ENCODE data around the gene PRR36. TPM values are rescaled to one million over a fixed set of nuclear protein-coding genes. Genes with fewer than 3 reads are reported as not detected.

The PRR36 gene
- total RNA-seq, 4 donors from 2014 or later = 0.16 TPM; not detected in 3

- intact Hi-C loops (cut with DNase I; ENCODE audit: low total_unique reads) = loop anchor here (5.0 kb wide), 1 partner anchor 1549 kb away; no protein-coding TSS in a partner anchor
- in situ Hi-C loops (cut with MboI; ENCODE audit: low pct_ligation_motif_present in 1 of 4, low pct_unique_long_range_greater_than_20kb in 1 of 4, low sequenced_read_pairs in 3 of 4) = no loop called here
Measured at GRCh38 chr19:7905859-7906258, 31.7 kb upstream of the PRR36 start.

DNA sequence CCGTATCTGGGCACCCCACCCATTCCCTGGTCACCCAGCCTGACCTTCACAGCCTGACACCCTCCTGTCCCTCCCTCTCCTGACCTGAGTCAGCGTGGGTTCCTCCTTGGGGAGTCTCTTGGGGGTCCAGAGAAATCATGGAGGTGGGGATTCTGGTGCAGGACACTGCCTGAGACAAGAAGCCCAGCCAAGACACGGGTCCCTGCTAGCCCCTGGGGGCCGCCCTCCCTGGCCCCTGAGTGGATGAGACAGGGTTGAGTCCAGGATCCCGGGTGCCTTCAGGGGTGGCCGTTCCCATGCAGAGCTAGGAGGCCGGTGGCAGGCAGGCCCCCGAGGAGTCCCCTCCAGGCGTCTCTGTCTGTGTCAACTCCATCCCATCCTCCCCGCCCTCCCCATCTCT, 31.1 kb upstream of the PRR36 start:
- no peak overlapping the region for H3K27ac ChIP-seq
- no peaks in the 10 kb centered on the region for H3K9me3 ChIP-seq
- intact Hi-C loops (cut with DNase I; ENCODE audit: low total_unique reads) = loop anchor here (5.0 kb wide), 1 partner anchor 1548 kb away; no protein-coding TSS in a partner anchor
- no peak for TF ChIP-seq POLR2A (IDR thresholded peaks at IDR 0.05)
- no peak for TF ChIP-seq EP300 (IDR thresholded peaks at IDR 0.05; ENCODE audit: low read depth)
- TF ChIP-seq POLR2AphosphoS5 (IDR thresholded peaks at IDR 0.05) = no peak
- H3K4me3 ChIP-seq = peak overlapping the region in 1 of 4 donors; percentile 67
- H3K27me3 ChIP-seq = no peaks in the 10 kb centered on the region
- in situ Hi-C loops (cut with MboI; ENCODE audit: low pct_ligation_motif_present in 1 of 4, low pct_unique_long_range_greater_than_20kb in 1 of 4, low sequenced_read_pairs in 3 of 4) = no loop called here
- peak; percentile 7 for DNase-seq
- H3K4me1 ChIP-seq = peaks cover 18 to 32% (median 26%) of the 10 kb centered on the region in 4 donors
- peaks cover 0 to 3% (median 1%) of the 10 kb centered on the region in 4 donors for H3K36me3 ChIP-seq
- WGBS, 2 donors (ENCODE audit: low coverage in 1 of 2) = 70% methylated on average over 10 of the region's 10 CpGs; no CpG with 5 or more reads in 1 of the 2 donors

More at GRCh38 chr19:7905859-7906258, 31.7 kb upstream of the PRR36 start:
- Histone ChIP-seq H3K4me3 (no peak overlapping the region), H3K9me3 (no peaks in the 10 kb centered on the region), H3K27ac (no peak overlapping the region), H3K4me1 (peaks cover 18 to 32% (median 26%) of the 10 kb centered on the region in 4 donors), H3K36me3 (peaks cover 0 to 9% (median 4%) of the 10 kb centered on the region in 4 donors), H3K27me3 (no peaks in the 10 kb centered on the region)
- TF ChIP-seq POLR2A (IDR thresholded peaks at IDR 0.05) = no peak
- TF ChIP-seq EP300 (IDR thresholded peaks at IDR 0.05; ENCODE audit: low read depth) = no peak
- TF ChIP-seq, protein P1, sequence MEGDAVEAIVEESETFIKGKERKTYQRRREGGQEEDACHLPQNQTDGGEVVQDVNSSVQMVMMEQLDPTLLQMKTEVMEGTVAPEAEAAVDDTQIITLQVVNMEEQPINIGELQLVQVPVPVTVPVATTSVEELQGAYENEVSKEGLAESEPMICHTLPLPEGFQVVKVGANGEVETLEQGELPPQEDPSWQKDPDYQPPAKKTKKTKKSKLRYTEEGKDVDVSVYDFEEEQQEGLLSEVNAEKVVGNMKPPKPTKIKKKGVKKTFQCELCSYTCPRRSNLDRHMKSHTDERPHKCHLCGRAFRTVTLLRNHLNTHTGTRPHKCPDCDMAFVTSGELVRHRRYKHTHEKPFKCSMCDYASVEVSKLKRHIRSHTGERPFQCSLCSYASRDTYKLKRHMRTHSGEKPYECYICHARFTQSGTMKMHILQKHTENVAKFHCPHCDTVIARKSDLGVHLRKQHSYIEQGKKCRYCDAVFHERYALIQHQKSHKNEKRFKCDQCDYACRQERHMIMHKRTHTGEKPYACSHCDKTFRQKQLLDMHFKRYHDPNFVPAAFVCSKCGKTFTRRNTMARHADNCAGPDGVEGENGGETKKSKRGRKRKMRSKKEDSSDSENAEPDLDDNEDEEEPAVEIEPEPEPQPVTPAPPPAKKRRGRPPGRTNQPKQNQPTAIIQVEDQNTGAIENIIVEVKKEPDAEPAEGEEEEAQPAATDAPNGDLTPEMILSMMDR (IDR thresholded peaks at IDR 0.05) = no peak
- TF ChIP-seq POLR2AphosphoS5 (IDR thresholded peaks at IDR 0.05) = no peak
- 88% methylated on average over 10 of the region's 10 CpGs; no CpG with 5 or more reads in 1 of the 2 donors for WGBS, 2 donors (ENCODE audit: low coverage in 1 of 2)
- DNase-seq = peak; percentile 6

DNA sequence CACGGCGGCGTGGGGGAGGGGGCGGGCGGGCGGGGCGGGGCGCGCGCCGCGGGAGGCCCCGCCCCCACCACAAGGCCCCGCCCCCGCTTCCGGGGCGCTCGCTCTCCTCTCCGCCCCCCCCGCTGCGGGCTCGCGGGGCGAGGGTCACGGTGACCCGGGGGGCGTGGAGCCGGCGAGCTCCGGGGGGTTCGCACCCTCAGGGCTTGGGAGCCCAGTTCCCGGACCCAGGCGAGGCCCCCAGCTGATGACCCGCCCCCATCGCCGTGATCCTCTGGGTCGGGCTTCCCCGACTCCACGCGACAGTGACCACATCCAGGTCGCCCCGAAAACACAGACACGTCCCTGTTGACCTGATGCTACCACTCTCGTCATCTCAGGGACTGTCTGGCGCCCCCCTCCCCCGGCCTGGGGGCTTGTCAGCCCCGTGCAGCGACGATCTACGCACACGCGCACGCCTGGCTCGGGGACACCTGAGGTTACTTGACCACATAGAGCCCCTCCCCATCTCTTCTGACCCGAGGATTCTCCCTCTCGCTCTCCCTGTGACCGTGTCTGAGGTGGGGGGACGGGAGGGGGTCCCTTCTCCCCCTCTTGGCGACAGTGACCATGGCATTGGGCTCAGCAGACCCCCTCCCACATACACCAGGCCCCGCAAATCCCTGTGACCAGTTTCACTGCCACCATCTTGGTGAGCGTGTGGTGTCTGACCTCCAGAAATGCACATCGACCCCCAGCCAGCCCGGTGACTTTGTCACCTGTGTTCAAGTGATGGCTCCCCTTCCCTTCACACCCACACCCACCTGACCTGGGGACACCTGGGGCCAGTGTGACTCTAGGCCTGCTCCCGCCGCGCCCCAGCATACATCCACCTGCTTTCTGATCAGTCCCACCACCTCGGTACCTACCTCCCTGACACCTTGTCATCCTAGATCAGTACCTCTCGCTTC, 30.2 kb upstream of the PRR36 start:
- Histone ChIP-seq H3K4me1 (peaks cover 18 to 32% (median 26%) of the 10 kb centered on the region in 4 donors), H3K4me3 (peak overlapping the region; percentile 45 to 92 (median 68)), H3K9me3 (no peaks in the 10 kb centered on the region), H3K27ac (peak overlapping the region; percentile 86 to 91 (median 88)), H3K36me3 (no peaks in the 10 kb centered on the region), H3K27me3 (no peaks in the 10 kb centered on the region)
- TF ChIP-seq, protein P1 (IDR thresholded peaks at IDR 0.05) = no peak
- no peak for TF ChIP-seq EP300 (IDR thresholded peaks at IDR 0.05; ENCODE audit: low read depth)
- no peak for TF ChIP-seq POLR2AphosphoS5 (IDR thresholded peaks at IDR 0.05)
- TF ChIP-seq POLR2A (IDR thresholded peaks at IDR 0.05) = no peak
- 13 to 35% methylated on average over 4 to 32 of the region's 68 CpGs for WGBS, 2 donors (ENCODE audit: low coverage in 1 of 2)
- intact Hi-C loops (cut with DNase I; ENCODE audit: low total_unique reads) = loop anchor here (5.0 kb wide), 1 partner anchor 1547 kb away; no protein-coding TSS in a partner anchor
- in situ Hi-C loops (cut with MboI; ENCODE audit: low pct_ligation_motif_present in 1 of 4, low pct_unique_long_range_greater_than_20kb in 1 of 4, low sequenced_read_pairs in 3 of 4) = no loop called here
- DNase-seq = peak; percentile 62

GRCh38 chr19:7903244-7904073, 29.3 kb upstream of the PRR36 start, which contains the start of gene MAP2K7:
TSS of gene MAP2K7 (plus strand) at chr19:7903877. CDS start at chr19:7903945, 68 bp downstream.
- intact Hi-C loops (cut with DNase I; ENCODE audit: low total_unique reads) (no loop called here), in situ Hi-C loops (cut with MboI; ENCODE audit: low pct_ligation_motif_present in 1 of 4, low pct_unique_long_range_greater_than_20kb in 1 of 4, low sequenced_read_pairs in 3 of 4) (no loop called here)
- TF ChIP-seq POLR2A (IDR thresholded peaks at IDR 0.05) (peak; percentile 74), EP300 (IDR thresholded peaks at IDR 0.05; ENCODE audit: low read depth) (no peak), POLR2AphosphoS5 (IDR thresholded peaks at IDR 0.05) (peak; percentile 86 to 92 (median 86))
- TF ChIP-seq, protein P1 (IDR thresholded peaks at IDR 0.05) = peak in 4 of 5 experiments; percentile 36 to 62 (median 48)
- Histone ChIP-seq H3K36me3 (no peaks in the 10 kb centered on the region), H3K4me1 (peaks cover 18 to 32% (median 26%) of the 10 kb centered on the region in 4 donors), H3K9me3 (no peaks in the 10 kb centered on the region), H3K27ac (peak within 1 kb of the TSS; percentile 86 to 91 (median 88)), H3K27me3 (no peaks in the 10 kb centered on the region), H3K4me3 (peak within 1 kb of the TSS; percentile 49 to 92 (median 68))
- 1% methylated on average over 63 of the region's 89 CpGs; no CpG with 5 or more reads in 1 of the 2 donors for WGBS, 2 donors (ENCODE audit: low coverage in 1 of 2)
- DNase-seq = peak; percentile 100
